Small intestine (tissue), 7 donors: Measurements from ENCODE around the gene OXGR1. TPM values are rescaled to one million over a fixed set of nuclear protein-coding genes. Genes with fewer than 3 reads are reported as not detected.

Experiments used
- DNase-seq, 2 donors: peaks; one replicate each; pipeline versions ENCODE4 v3.0.0 to v3.0.0-alpha.2; 2013
- FAIRE-seq: peaks from 2 replicates; lab custom pipeline; 2012; peaks lifted over from hg19 to GRCh38; lab: Jason Lieb, UNC
- H3K27ac ChIP-seq, 3 donors: one replicate each; pipeline ENCODE4 v1.5.1; 2013; ENCODE audit warnings: low read length in 2 of 3, mild to moderate bottlenecking in 2 of 3, control low read depth in 1 of 3, inconsistent platforms in 1 of 3, low read depth in 1 of 3, moderate library complexity in 1 of 3
- H3K27me3 ChIP-seq, 3 donors: one replicate each; pipeline ENCODE4 v1.6.1; 2013; ENCODE audit warnings: low read length in 3 of 3, inconsistent platforms in 1 of 3; ENCODE audit not compliant: control insufficient read depth in 3 of 3, insufficient read depth in 3 of 3
- H3K36me3 ChIP-seq, 3 donors: one replicate each; pipeline ENCODE4 v1.6.1; 2013; ENCODE audit warnings: low read length in 3 of 3, inconsistent platforms in 1 of 3, low read depth in 1 of 3, mild to moderate bottlenecking in 1 of 3, moderate library complexity in 1 of 3; ENCODE audit not compliant: control insufficient read depth in 3 of 3, insufficient read depth in 2 of 3
- H3K4me1 ChIP-seq, 3 donors: one replicate each; pipeline ENCODE4 v1.6.1; 2013; ENCODE audit warnings: low read length in 2 of 3, inconsistent platforms in 1 of 3, low read depth in 1 of 3, mild to moderate bottlenecking in 1 of 3, moderate library complexity in 1 of 3; ENCODE audit not compliant: control insufficient read depth in 3 of 3, insufficient read depth in 2 of 3
- H3K4me3 ChIP-seq, 3 donors: one replicate each; pipeline ENCODE4 v1.5.1; 2013; ENCODE audit warnings: low read length in 3 of 3, control low read depth in 1 of 3, inconsistent platforms in 1 of 3, low read depth in 1 of 3, mild to moderate bottlenecking in 1 of 3, moderate library complexity in 1 of 3
- H3K9me3 ChIP-seq, 2 donors: one replicate each; pipeline ENCODE4 v1.6.1; 2013; ENCODE audit warnings: low read depth in 1 of 2, low read length in 1 of 2; ENCODE audit not compliant: control insufficient read depth in 2 of 2, insufficient read depth in 1 of 2
- WGBS, 3 donors: extraction: QIAGEN DNeasy Blood & Tissue Kit; methylation state at CpG; one replicate each; pipeline ENCODE4 v1.1.7; 2013; 5-methylcytosine and 5-hydroxymethylcytosine counted together
- polyA plus RNA-seq, 4 donors: library from polyadenylated mRNA; stranded (reverse) in 3 of 4; unstranded in 1 of 4; fragments of 200-250 nt in 3 of 4; fragments of 120-200 nt in 1 of 4; gene quantifications; one replicate each; pipeline versions ENCODE4 v1.2.1 to v1.2.3, GENCODE V29; 2013
- donor health status: healthy with polysubstance abuse.
- donor health status: control.
- donor health status: control.
- donor health status: Bipolar disorder and iron deficiency.
- donor health status: healthy.

The OXGR1 gene
- polyA plus RNA-seq, 4 donors: 0.19 to 1.7 TPM; not detected in 2

- H3K4me1 ChIP-seq: no peaks in the 10 kb centered on the region
- no peak for DNase-seq
- no peak for FAIRE-seq
- no peaks in the 10 kb centered on the region for H3K36me3 ChIP-seq
- H3K4me3 ChIP-seq: no peak overlapping the region
- WGBS, 3 donors: 39 to 47% (median 46%) methylated on average over 6 of the region's 6 CpGs
- H3K9me3 ChIP-seq: no peaks in the 10 kb centered on the region
- peaks cover 0 to 3% (median 0%) of the 10 kb centered on the region in 3 donors for H3K27me3 ChIP-seq
- no peak overlapping the region for H3K27ac ChIP-seq
Observed at GRCh38 chr13:97001636-97002035, 7.4 kb upstream of the OXGR1 start.

DNA sequence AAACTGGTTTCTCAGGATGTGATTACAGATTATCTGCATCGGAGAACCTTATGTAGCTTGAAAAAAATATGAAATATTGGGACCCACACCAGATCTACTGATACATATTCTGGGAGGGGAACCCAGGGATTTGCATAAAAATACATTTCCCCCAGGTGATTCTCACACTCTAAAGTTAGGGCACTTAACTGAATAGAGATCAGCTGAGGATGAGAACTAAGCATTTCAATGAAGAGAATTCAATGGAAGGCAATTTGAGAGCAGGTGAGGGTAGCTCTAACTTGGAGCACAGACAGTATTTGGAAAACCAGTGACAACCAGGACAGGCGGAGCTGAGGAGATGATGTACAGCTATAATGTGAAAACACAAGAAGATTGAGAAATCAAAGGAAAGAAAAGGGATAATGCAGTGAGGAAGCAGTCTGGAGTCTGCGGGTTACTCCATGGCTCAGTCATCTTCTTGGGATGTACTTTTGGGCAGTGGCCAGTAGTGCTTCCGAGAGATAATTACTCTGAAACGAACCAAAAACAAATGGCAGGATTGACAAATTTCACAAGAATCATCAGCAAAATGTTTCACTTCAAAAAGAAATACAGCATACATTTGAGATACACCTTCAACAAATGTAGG is 6.1 kb upstream of the OXGR1 start:
- H3K9me3 ChIP-seq: no peaks in the 10 kb centered on the region
- no peak overlapping the region for H3K27ac ChIP-seq
- no peaks in the 10 kb centered on the region for H3K36me3 ChIP-seq
- H3K27me3 ChIP-seq: peaks cover 0 to 3% (median 0%) of the 10 kb centered on the region in 3 donors
- no peak for FAIRE-seq
- H3K4me1 ChIP-seq: no peaks in the 10 kb centered on the region
- DNase-seq: no peak
- 78 to 92% (median 79%) methylated on average over 5 of the region's 5 CpGs for WGBS, 3 donors
- H3K4me3 ChIP-seq: no peak overlapping the region

DNA sequence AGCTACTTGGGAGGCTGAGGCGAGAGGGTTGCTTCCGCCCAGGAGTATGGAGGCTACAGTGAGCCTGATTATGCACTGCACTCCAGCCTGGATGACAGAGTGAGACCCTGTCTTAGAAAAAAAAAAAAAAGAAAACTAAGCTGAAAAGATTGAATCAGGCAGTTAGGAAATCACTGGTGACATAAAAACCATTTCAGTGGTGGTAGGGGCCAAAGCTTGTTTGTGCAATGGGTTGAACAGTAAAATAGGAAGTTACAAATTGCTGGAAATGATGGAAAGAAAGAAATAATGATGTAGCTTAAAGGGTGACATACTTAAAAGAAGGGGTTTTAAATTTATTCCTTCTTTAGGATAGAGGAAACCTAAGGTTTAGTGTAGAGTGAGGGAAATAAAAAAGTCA is 4.8 kb upstream of the OXGR1 start:
- Histone ChIP-seq H3K36me3 (no peaks in the 10 kb centered on the region), H3K27me3 (peaks cover 0 to 12% (median 5%) of the 10 kb centered on the region in 3 donors), H3K4me1 (peaks cover 0 to 3% (median 0%) of the 10 kb centered on the region in 3 donors), H3K27ac (no peak overlapping the region), H3K4me3 (no peak overlapping the region), H3K9me3 (no peaks in the 10 kb centered on the region)
- 97 to 98% (median 97%) methylated on average over 2 of the region's 2 CpGs for WGBS, 3 donors
- FAIRE-seq (no peak), DNase-seq (no peak)

DNA sequence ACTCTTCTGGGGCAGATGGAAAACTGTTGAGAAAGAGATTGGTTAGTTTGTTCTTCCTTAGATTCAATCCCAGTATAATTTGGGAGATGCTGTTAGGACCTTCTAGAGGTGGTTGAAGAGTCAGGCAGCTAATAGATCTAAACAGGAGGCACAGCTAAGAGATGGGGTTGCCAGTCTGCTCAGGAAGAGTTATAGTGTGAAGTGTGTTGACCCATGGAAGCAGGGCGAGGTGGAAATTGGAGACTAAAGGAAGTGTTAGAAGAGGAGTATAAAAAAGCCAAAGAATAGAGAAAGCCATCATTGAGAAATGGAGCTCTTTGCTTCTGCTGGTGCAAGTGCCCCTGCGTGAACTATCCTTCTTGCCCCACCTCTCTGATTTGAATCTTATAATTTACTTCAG is 3.8 kb upstream of the OXGR1 start:
- peaks cover 0 to 3% (median 0%) of the 10 kb centered on the region in 3 donors for H3K4me1 ChIP-seq
- H3K36me3 ChIP-seq: no peaks in the 10 kb centered on the region
- FAIRE-seq (no peak), DNase-seq (no peak)
- H3K4me3 ChIP-seq: no peak overlapping the region
- peaks cover 0 to 21% (median 5%) of the 10 kb centered on the region in 3 donors for H3K27me3 ChIP-seq
- no peak overlapping the region for H3K27ac ChIP-seq
- no peaks in the 10 kb centered on the region for H3K9me3 ChIP-seq
- WGBS, 3 donors: 85 to 89% (median 86%) methylated on average over 2 of the region's 2 CpGs

GRCh38 chr13:96996886-96997285 is 2.6 kb upstream of the OXGR1 start:
- no peaks in the 10 kb centered on the region for H3K9me3 ChIP-seq
- DNase-seq (no peak), FAIRE-seq (no peak)
- no peak overlapping the region for H3K4me3 ChIP-seq
- H3K4me1 ChIP-seq: peaks cover 0 to 3% (median 0%) of the 10 kb centered on the region in 3 donors
- no peak overlapping the region for H3K27ac ChIP-seq
- WGBS, 3 donors: 67 to 83% (median 73%) methylated on average over 5 of the region's 5 CpGs
- peaks cover 0 to 22% (median 5%) of the 10 kb centered on the region in 3 donors for H3K27me3 ChIP-seq
- no peaks in the 10 kb centered on the region for H3K36me3 ChIP-seq

DNA sequence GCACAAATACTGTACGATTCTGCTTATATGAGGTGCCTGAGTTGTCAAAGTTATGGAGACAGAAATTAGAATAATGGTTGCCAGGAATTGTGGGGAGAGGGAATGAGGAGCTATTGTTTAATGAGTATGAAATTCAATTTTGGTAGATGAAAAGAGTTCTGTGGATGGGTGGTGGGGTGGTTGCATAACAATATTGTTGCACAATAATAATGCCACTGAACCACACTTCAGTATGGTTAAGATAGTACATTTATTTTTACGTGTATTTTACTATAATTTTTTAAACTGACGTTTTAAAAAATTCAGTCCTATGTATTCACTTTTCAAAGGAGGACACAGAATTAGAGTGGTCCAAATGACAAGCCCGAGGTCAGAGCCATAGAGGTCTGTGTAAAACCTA is 1.8 kb upstream of the OXGR1 start:
- DNase-seq (no peak), FAIRE-seq (no peak)
- peaks cover 0 to 20% (median 5%) of the 10 kb centered on the region in 3 donors for H3K27me3 ChIP-seq
- H3K9me3 ChIP-seq: no peaks in the 10 kb centered on the region
- H3K27ac ChIP-seq: no peak overlapping the region
- WGBS, 3 donors: 79 to 80% (median 80%) methylated on average over 4 of the region's 4 CpGs
- H3K4me1 ChIP-seq: peaks cover 0 to 3% (median 0%) of the 10 kb centered on the region in 3 donors
- H3K36me3 ChIP-seq: no peaks in the 10 kb centered on the region
- no peak overlapping the region for H3K4me3 ChIP-seq

GRCh38 chr13:96994858-96995243 is 575 bp upstream of the OXGR1 start:
- no peak for FAIRE-seq
- H3K4me3 ChIP-seq: no peak overlapping the region

GRCh38 chr13:96993634-96994016 is 651 bp downstream of the OXGR1 start:
- FAIRE-seq: no peak
- no peaks in the 10 kb centered on the region for H3K9me3 ChIP-seq
- DNase-seq: peak in 1 of 2 donors; percentile 32
- peaks cover 0 to 18% (median 5%) of the 10 kb centered on the region in 3 donors for H3K27me3 ChIP-seq
- WGBS, 3 donors: 22 to 29% (median 26%) methylated on average over 8 of the region's 8 CpGs
- peak overlapping the region in 2 of 3 donors; percentile 28 to 40 for H3K4me3 ChIP-seq
- H3K4me1 ChIP-seq: peaks cover 0 to 3% (median 0%) of the 10 kb centered on the region in 3 donors
- no peak overlapping the region for H3K27ac ChIP-seq
- no peaks in the 10 kb centered on the region for H3K36me3 ChIP-seq

More at GRCh38 chr13:96994858-96995243, 575 bp upstream of the OXGR1 start:
- H3K27ac ChIP-seq: no peak overlapping the region
- 40 to 57% (median 51%) methylated on average over 10 of the region's 10 CpGs for WGBS, 3 donors
- no peaks in the 10 kb centered on the region for H3K36me3 ChIP-seq
- no peak for DNase-seq
- H3K4me1 ChIP-seq: peaks cover 0 to 3% (median 0%) of the 10 kb centered on the region in 3 donors
- H3K9me3 ChIP-seq: no peaks in the 10 kb centered on the region
- peaks cover 0 to 18% (median 5%) of the 10 kb centered on the region in 3 donors for H3K27me3 ChIP-seq
